ENCODE measurements around the gene SCD.

Gene SCD

DNA sequence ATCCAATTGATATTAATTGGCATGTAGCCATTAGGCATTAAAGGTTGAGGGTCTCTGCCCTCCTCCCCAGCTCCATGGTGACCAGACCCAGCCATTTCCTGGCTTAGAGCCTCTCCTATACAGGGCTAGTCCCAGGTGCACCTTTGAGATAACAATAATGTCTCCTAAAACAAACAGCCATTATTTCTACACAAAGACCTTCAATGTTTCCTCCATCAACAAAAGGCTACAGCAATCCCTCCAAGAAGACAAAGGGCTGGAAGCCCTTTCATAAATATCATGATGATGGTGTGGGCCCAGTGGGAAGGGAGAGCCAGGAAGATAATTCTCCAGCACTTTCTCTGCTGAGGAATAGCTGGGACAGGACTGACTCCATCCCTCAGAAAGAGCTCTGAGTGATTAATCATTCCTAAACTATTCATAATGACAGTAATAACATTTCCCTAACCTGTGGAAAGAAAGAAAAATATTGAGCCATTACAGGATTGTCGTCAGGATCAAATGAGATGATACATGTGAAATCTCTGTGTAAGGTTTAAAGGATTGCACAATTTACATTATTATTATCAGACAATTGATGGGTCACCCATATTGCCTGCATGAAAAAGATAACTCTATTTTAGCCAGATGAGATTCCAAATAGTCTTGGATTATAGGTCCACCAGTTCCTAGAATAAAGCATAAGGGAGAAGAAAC lies 27.2 kb upstream of the SCD start (continued):
- TF ChIP-seq, protein P1, sequence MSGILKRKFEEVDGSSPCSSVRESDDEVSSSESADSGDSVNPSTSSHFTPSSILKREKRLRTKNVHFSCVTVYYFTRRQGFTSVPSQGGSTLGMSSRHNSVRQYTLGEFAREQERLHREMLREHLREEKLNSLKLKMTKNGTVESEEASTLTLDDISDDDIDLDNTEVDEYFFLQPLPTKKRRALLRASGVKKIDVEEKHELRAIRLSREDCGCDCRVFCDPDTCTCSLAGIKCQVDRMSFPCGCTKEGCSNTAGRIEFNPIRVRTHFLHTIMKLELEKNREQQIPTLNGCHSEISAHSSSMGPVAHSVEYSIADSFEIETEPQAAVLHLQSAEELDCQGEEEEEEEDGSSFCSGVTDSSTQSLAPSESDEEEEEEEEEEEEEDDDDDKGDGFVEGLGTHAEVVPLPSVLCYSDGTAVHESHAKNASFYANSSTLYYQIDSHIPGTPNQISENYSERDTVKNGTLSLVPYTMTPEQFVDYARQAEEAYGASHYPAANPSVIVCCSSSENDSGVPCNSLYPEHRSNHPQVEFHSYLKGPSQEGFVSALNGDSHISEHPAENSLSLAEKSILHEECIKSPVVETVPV (CRISPR knock-in tag; IDR thresholded peaks at IDR 0.05), result no peak
- no peak for TF ChIP-seq BACH2 (CRISPR knock-in tag; IDR thresholded peaks at IDR 0.05; ENCODE audit: borderline replicate concordance)

DNA sequence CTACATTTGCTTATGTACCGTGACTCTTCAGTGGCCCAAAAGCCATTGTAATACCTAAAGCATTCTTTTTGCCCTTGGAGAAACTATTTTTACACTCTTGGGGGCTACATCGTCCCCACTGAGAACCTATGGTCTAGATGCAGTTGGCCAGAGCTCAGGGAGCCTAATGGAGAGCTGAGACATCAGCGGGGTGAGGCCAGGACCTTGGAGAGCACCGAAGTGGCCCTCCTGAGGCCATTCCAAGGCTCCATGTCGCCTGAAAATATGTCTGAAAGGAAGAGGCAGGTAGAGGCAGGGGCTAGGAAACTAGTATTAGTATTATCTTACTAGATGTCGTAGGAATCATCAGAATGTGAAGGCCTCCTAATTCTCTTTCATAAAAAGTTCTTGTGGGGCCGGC lies 21.9 kb upstream of the SCD start:
- 0 out of 3 replicates have a peak, but pooled peaks have one; percentile 36 for ATAC-seq
- no peak for TF ChIP-seq OSR1 (CRISPR knock-in tag; IDR thresholded peaks at IDR 0.05)
- TF ChIP-seq RARB (CRISPR knock-in tag; IDR thresholded peaks at IDR 0.05), result no peak
- TF ChIP-seq TSHZ2 (CRISPR knock-in tag; IDR thresholded peaks at IDR 0.05), result no peak
- no peak for TF ChIP-seq ZNF565 (CRISPR knock-in tag; conservative IDR thresholded peaks at IDR 0.05; ENCODE audit: low read depth)
- TF ChIP-seq, protein P1 (CRISPR knock-in tag; IDR thresholded peaks at IDR 0.05), result no peak
- TF ChIP-seq PPARA (CRISPR knock-in tag; IDR thresholded peaks at IDR 0.05; ENCODE audit: borderline replicate concordance), result no peak
- TF ChIP-seq ESRRG (CRISPR knock-in tag; IDR thresholded peaks at IDR 0.05), result no peak
- no peak for TF ChIP-seq SNAI2 (CRISPR knock-in tag; IDR thresholded peaks at IDR 0.05)
- no peak for TF ChIP-seq TCF4 (CRISPR knock-in tag; IDR thresholded peaks at IDR 0.05; ENCODE audit: borderline replicate concordance)
- no peak for TF ChIP-seq ARNTL (CRISPR knock-in tag; IDR thresholded peaks at IDR 0.05; ENCODE audit: borderline replicate concordance, low read depth)
- no peak for TF ChIP-seq ZC3H10 (CRISPR knock-in tag; IDR thresholded peaks at IDR 0.05)
- no peak for TF ChIP-seq ZFP30 (CRISPR knock-in tag; IDR thresholded peaks at IDR 0.05)
- TF ChIP-seq ZNF8 (CRISPR knock-in tag; IDR thresholded peaks at IDR 0.05), result no peak
- TF ChIP-seq PATZ1 (CRISPR knock-in tag; IDR thresholded peaks at IDR 0.05; ENCODE audit: borderline replicate concordance), result no peak
- TF ChIP-seq CSDC2 (CRISPR knock-in tag; IDR thresholded peaks at IDR 0.05), result no peak
- no peak for TF ChIP-seq ZFP3 (CRISPR knock-in tag; IDR thresholded peaks at IDR 0.05)
- no peak for TF ChIP-seq CREB5 (CRISPR knock-in tag; IDR thresholded peaks at IDR 0.05; ENCODE audit: low read depth)
- no peak for TF ChIP-seq ISL1 (CRISPR knock-in tag; IDR thresholded peaks at IDR 0.05)
- TF ChIP-seq GLIS3 (CRISPR knock-in tag; IDR thresholded peaks at IDR 0.05), result no peak
- TF ChIP-seq POU6F1 (CRISPR knock-in tag; IDR thresholded peaks at IDR 0.05; ENCODE audit: borderline replicate concordance, low read depth), result no peak

All from SK-N-SH treated with all-trans-retinoic acid at 6 μM for 48 hours (cell line).